SU-DHL-6 (cell line): ENCODE data around the gene PTPRN2.

Experiments used
- H2AFZ ChIP-seq: fragments of 200-600 bp; sonication (generic); 2 replicates; pipeline ENCODE4 v1.6.1; 2014; ENCODE audit warnings: low read depth, mild to moderate bottlenecking, moderate library complexity, mixed read lengths, antibody characterized with exemption, low read length; ENCODE audit not compliant: severe bottlenecking
- H3F3A ChIP-seq: fragments of 200-600 bp; shearing (Covaris generic); 2 replicates; pipeline ENCODE4 v1.6.0; 2016; ENCODE audit warnings: antibody characterized with exemption, mild to moderate bottlenecking; ENCODE audit not compliant: insufficient read depth
- H3K27ac ChIP-seq: fragments of 200-600 bp; sonication (generic); 2 replicates; pipeline ENCODE4 v1.5.1; 2016; ENCODE audit warnings: low read depth, mild to moderate bottlenecking, low read length, moderate library complexity, mixed read lengths
- H3K27me3 ChIP-seq: fragments of 200-600 bp; sonication (generic), shearing (Covaris generic); 2 replicates; pipeline ENCODE4 v1.6.0; 2014; ENCODE audit warnings: mild to moderate bottlenecking, low read length
- H3K36me3 ChIP-seq: fragments of 200-600 bp; sonication (generic); 2 replicates; pipeline ENCODE4 v1.6.1; 2014; ENCODE audit warnings: mild to moderate bottlenecking, low read length, mixed read lengths
- H3K4me2 ChIP-seq: fragments of 300-600, 200-600 bp; shearing (Covaris generic), sonication (generic); 2 replicates; pipeline ENCODE4 v1.6.0; 2014; ENCODE audit warnings: low read length, low read depth, mild to moderate bottlenecking; ENCODE audit not compliant: poor library complexity, severe bottlenecking
- H3K4me3 ChIP-seq: fragments of 200-600 bp; sonication (generic); 2 replicates; pipeline ENCODE4 v1.5.1; 2014; ENCODE audit warnings: antibody characterized with exemption, low read length, mild to moderate bottlenecking, mixed read lengths; ENCODE audit not compliant: insufficient read depth, poor library complexity, severe bottlenecking
- H3K79me2 ChIP-seq: fragments of 200-600 bp; sonication (generic); 2 replicates; pipeline ENCODE4 v1.6.1; 2014; ENCODE audit warnings: mild to moderate bottlenecking, low read length, moderate library complexity; ENCODE audit not compliant: insufficient read depth
- H3K9ac ChIP-seq: fragments of 200-600 bp; sonication (generic); 2 replicates; pipeline ENCODE4 v1.7.0; 2014; ENCODE audit warnings: mild to moderate bottlenecking, low read length
- H3K9me2 ChIP-seq: fragments of 200-600 bp; sonication (generic); replicated peaks from 2 replicates; pipeline ENCODE4 v1.6.1; 2014; ENCODE audit warnings: low read length; ENCODE audit not compliant: insufficient read depth
- H3K9me3 ChIP-seq: fragments of 200-600 bp; sonication (generic); 2 replicates; pipeline ENCODE4 v1.6.1; 2014; ENCODE audit warnings: low read length, mixed read lengths; ENCODE audit not compliant: insufficient read depth
- H4K20me1 ChIP-seq: fragments of 200-600 bp; sonication (generic); 2 replicates; pipeline ENCODE4 v1.6.1; 2014; ENCODE audit warnings: low read depth, mild to moderate bottlenecking, antibody characterized with exemption, low read length, moderate library complexity, mixed read lengths
- CTCF ChIP-seq: fragments of 200-600 bp; sonication (generic); IDR thresholded peaks from one replicate; pipeline ENCODE4 v1.5.1; 2017; ENCODE audit warnings: antibody characterized with exemption, mild to moderate bottlenecking, low read length, moderate library complexity; ENCODE audit not compliant: insufficient read depth, poor library complexity, severe bottlenecking
- EZH2phosphoT487 ChIP-seq: fragments of 200-600 bp; sonication (generic), shearing (Covaris generic); conservative IDR thresholded peaks from 2 replicates; pipeline ENCODE4 v1.6.1; 2018; ENCODE audit warnings: mild to moderate bottlenecking, antibody characterized with exemption, low read length, moderate library complexity, mixed read lengths

Gene PTPRN2

DNA sequence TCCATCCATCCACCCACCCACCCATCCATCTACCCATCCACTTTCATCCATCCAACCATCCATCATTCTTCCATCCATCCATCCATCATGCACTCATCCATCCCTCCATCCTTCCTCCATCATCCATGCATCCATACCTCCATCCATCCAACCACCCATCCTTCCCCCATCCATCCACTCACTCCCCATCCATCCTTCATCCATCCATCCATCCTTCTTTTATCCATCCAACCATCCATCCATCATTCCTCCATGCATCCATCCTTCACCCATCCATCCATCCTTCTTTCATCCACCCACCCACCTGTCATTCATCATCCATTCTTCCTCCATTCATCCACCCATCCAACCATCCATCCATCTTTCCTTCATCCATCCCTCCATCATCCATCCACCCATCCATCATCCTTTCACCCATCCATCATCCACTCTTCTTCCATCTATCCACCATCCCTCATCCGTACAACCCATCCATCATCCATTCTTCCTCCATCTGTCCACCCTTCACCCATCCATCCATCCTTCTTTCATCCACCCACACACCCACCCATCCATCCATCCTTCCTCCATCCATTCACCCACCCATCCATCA, 822.6 kb downstream of the PTPRN2 start:
- H3K79me2 ChIP-seq: no peaks in the 10 kb centered on the region
- no peaks in the 10 kb centered on the region for H3K9me2 ChIP-seq
- H3K9ac ChIP-seq: no peak overlapping the region
- no peaks in the 10 kb centered on the region for H4K20me1 ChIP-seq
- no peak overlapping the region for H3K27ac ChIP-seq
- no peak overlapping the region for H3K4me3 ChIP-seq
- H3K36me3 ChIP-seq: no peaks in the 10 kb centered on the region
- no peak overlapping the region for H2AFZ ChIP-seq
- H3K4me2 ChIP-seq: no peak overlapping the region
- no peak for TF ChIP-seq EZH2phosphoT487
- TF ChIP-seq CTCF: no peak
- no peaks in the 10 kb centered on the region for H3K27me3 ChIP-seq
- H3K9me3 ChIP-seq: no peaks in the 10 kb centered on the region
- H3F3A ChIP-seq: no peaks in the 10 kb centered on the region

- H3F3A ChIP-seq: no peaks in the 10 kb centered on the region
- no peaks in the 10 kb centered on the region for H3K9me2 ChIP-seq
- TF ChIP-seq EZH2phosphoT487 (no peak), CTCF (no peak)
- no peak overlapping the region for H3K4me2 ChIP-seq
- no peak overlapping the region for H3K9ac ChIP-seq
- no peaks in the 10 kb centered on the region for H3K79me2 ChIP-seq
- no peaks in the 10 kb centered on the region for H4K20me1 ChIP-seq
- no peak overlapping the region for H3K27ac ChIP-seq
- H3K27me3 ChIP-seq: no peaks in the 10 kb centered on the region
- H3K9me3 ChIP-seq: no peaks in the 10 kb centered on the region
- no peaks in the 10 kb centered on the region for H3K36me3 ChIP-seq
- H3K4me3 ChIP-seq: no peak overlapping the region
- H2AFZ ChIP-seq: no peak overlapping the region
Observed at GRCh38 chr7:157764193-157764592, 823.4 kb downstream of the PTPRN2 start.

GRCh38 chr7:157763279-157764000, 824.2 kb downstream of the PTPRN2 start:
- no peak overlapping the region for H3K4me3 ChIP-seq
- H3K9ac ChIP-seq: no peak overlapping the region
- no peaks in the 10 kb centered on the region for H3K79me2 ChIP-seq
- H3K36me3 ChIP-seq: no peaks in the 10 kb centered on the region
- H2AFZ ChIP-seq: no peak overlapping the region
- no peak overlapping the region for H3K4me2 ChIP-seq
- H3K27ac ChIP-seq: no peak overlapping the region
- no peaks in the 10 kb centered on the region for H3F3A ChIP-seq
- H3K27me3 ChIP-seq: no peaks in the 10 kb centered on the region
- no peaks in the 10 kb centered on the region for H3K9me3 ChIP-seq
- TF ChIP-seq EZH2phosphoT487 (no peak), CTCF (no peak)
- H4K20me1 ChIP-seq: no peaks in the 10 kb centered on the region
- no peaks in the 10 kb centered on the region for H3K9me2 ChIP-seq
